ENCODE results near the gene SERPINB1.
"Not testable (repeated sequence)": the region's sequence is repeated elsewhere in the genome, so short reads cannot be mapped to it uniquely, and the experiment has no call there.

The SERPINB1 gene

GRCh38 chr6:2805031-2805430 is 36.6 kb downstream of the SERPINB1 start:
- Histone ChIP-seq H3K36me3 (ENCODE audit: control insufficient read depth, insufficient read depth, low read length) (no peaks in the 10 kb centered on the region), H3K9me3 (ENCODE audit: control insufficient read depth, insufficient read depth, low read length) (no peaks in the 10 kb centered on the region), H3K27me3 (ENCODE audit: control insufficient read depth, insufficient read depth, low read length) (no peaks in the 10 kb centered on the region), H3K9ac (ENCODE audit: low read depth, low read length) (no peak overlapping the region), H3K4me3 (ENCODE audit: low read depth, low read length) (no peak overlapping the region), H3K4me1 (ENCODE audit: control insufficient read depth, insufficient read depth, low read length) (no peaks in the 10 kb centered on the region)

DNA sequence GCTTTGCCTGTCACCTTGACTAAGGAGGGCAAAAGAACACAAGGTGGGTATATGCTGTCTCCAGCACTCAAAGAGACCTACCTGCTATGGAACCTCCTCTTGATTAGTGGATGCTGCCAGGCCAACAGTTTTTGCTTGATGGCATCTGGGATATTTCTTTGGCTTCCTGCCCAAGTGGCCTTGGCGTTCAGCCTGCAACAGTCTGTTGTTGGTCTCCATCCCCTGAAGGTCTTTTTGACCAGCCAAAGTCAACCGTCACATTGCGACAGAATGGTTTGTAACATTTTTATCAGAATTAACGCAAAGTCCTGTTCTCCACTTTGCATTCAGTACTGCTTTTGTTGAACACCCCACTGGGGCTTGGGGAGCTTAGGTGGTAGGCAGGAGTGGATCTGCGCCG is 37.1 kb downstream of the SERPINB1 start:
- Histone ChIP-seq H3K27me3 (ENCODE audit: control insufficient read depth, insufficient read depth, low read length) (no peaks in the 10 kb centered on the region), H3K9ac (ENCODE audit: low read depth, low read length) (no peak overlapping the region), H3K4me3 (ENCODE audit: low read depth, low read length) (no peak overlapping the region), H3K4me1 (ENCODE audit: control insufficient read depth, insufficient read depth, low read length) (no peaks in the 10 kb centered on the region), H3K9me3 (ENCODE audit: control insufficient read depth, insufficient read depth, low read length) (no peaks in the 10 kb centered on the region), H3K36me3 (ENCODE audit: control insufficient read depth, insufficient read depth, low read length) (no peaks in the 10 kb centered on the region)

GRCh38 chr6:2803731-2804429 is 37.8 kb downstream of the SERPINB1 start:
- no peak overlapping the region for H3K9ac ChIP-seq (ENCODE audit: low read depth, low read length)
- H3K36me3 ChIP-seq (ENCODE audit: control insufficient read depth, insufficient read depth, low read length): no peaks in the 10 kb centered on the region
- H3K27me3 ChIP-seq (ENCODE audit: control insufficient read depth, insufficient read depth, low read length): no peaks in the 10 kb centered on the region
- H3K4me3 ChIP-seq (ENCODE audit: low read depth, low read length): no peak overlapping the region
- no peaks in the 10 kb centered on the region for H3K9me3 ChIP-seq (ENCODE audit: control insufficient read depth, insufficient read depth, low read length)
- H3K4me1 ChIP-seq (ENCODE audit: control insufficient read depth, insufficient read depth, low read length): no peaks in the 10 kb centered on the region

DNA sequence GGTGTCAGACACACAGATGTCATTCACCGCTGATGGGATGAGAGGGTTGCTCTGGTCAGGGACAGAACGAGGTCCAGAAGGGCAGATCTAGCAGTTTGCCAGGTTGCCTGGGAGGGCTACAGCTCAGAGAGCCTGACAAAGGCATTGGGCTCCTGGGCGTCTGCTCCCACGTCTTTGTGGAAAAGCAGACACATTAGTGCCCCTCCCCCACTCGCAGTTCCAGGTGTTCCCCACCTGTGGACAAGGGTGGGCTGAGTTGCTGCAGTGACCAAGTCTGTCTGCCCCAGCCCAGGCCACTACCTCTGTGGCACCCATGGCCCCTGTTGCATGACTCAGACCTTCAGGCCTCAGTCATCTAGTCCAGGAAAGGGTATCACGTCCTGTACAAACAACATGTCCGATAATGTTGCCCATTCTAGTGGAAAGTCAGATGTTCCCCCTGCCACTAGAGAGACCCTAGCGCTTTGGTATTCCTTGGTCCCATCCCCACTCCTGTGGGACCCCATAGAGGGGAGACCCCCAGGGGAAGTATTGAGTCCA is 39.1 kb downstream of the SERPINB1 start:
- H3K9me3 ChIP-seq (ENCODE audit: control insufficient read depth, insufficient read depth, low read length): no peaks in the 10 kb centered on the region
- H3K27me3 ChIP-seq (ENCODE audit: control insufficient read depth, insufficient read depth, low read length): no peaks in the 10 kb centered on the region
- no peak overlapping the region for H3K9ac ChIP-seq (ENCODE audit: low read depth, low read length)
- H3K4me3 ChIP-seq (ENCODE audit: low read depth, low read length): no peak overlapping the region
- H3K4me1 ChIP-seq (ENCODE audit: control insufficient read depth, insufficient read depth, low read length): peaks cover 2% of the 10 kb centered on the region
- H3K36me3 ChIP-seq (ENCODE audit: control insufficient read depth, insufficient read depth, low read length): no peaks in the 10 kb centered on the region

GRCh38 chr6:2801687-2802086 is 40.0 kb downstream of the SERPINB1 start:
- not testable (repeated sequence) for H3K4me3 ChIP-seq (ENCODE audit: low read depth, low read length); H3K36me3 ChIP-seq (ENCODE audit: control insufficient read depth, insufficient read depth, low read length); H3K4me1 ChIP-seq (ENCODE audit: control insufficient read depth, insufficient read depth, low read length); H3K9me3 ChIP-seq (ENCODE audit: control insufficient read depth, insufficient read depth, low read length); H3K9ac ChIP-seq (ENCODE audit: low read depth, low read length); H3K27me3 ChIP-seq (ENCODE audit: control insufficient read depth, insufficient read depth, low read length)

DNA sequence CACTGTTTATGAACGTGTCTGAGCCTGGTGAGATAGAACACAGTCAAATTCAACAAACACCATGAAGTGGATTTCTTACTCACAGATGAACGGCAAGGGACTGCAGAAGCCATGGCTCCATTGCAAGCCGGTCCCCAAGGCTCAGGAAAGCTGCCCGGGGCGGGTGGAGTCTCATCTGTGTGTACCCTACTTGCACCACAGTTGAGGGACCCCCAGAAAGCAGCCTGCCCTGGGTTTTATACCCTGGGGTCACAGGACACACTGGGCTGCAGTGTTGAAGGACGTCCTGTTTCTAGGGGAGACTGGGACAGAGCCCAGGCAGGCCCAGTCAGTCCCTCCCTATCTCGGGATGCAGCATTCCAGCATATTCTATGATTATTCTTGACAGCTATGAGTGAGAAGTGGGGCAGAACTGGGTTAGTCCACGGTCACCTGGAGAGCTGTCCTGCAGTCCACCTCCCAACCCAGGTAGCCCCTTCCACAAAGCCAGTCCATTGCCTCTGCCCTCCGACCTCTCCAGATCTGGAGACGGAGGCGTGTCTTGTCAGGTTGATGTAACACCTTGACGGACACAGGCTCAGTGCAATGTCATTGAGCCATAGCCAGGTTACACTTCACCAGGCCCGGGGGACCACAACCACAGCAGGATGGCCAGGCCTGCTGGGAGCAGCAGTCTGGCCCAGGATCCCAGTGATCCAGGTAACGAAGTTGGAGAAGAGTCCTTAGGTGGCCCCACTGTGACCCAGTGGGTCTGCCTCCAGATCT is 40.9 kb downstream of the SERPINB1 start:
- no peaks in the 10 kb centered on the region for H3K9me3 ChIP-seq (ENCODE audit: control insufficient read depth, insufficient read depth, low read length)
- no peak overlapping the region for H3K9ac ChIP-seq (ENCODE audit: low read depth, low read length)
- no peaks in the 10 kb centered on the region for H3K36me3 ChIP-seq (ENCODE audit: control insufficient read depth, insufficient read depth, low read length)
- H3K27me3 ChIP-seq (ENCODE audit: control insufficient read depth, insufficient read depth, low read length): no peaks in the 10 kb centered on the region
- no peak overlapping the region for H3K4me3 ChIP-seq (ENCODE audit: low read depth, low read length)
- peaks cover 2% of the 10 kb centered on the region for H3K4me1 ChIP-seq (ENCODE audit: control insufficient read depth, insufficient read depth, low read length)

- Histone ChIP-seq H3K9me3 (ENCODE audit: control insufficient read depth, insufficient read depth, low read length) (no peaks in the 10 kb centered on the region), H3K36me3 (ENCODE audit: control insufficient read depth, insufficient read depth, low read length) (no peaks in the 10 kb centered on the region), H3K4me3 (ENCODE audit: low read depth, low read length) (no peak overlapping the region), H3K9ac (ENCODE audit: low read depth, low read length) (no peak overlapping the region), H3K27me3 (ENCODE audit: control insufficient read depth, insufficient read depth, low read length) (no peaks in the 10 kb centered on the region), H3K4me1 (ENCODE audit: control insufficient read depth, insufficient read depth, low read length) (peaks cover 2% of the 10 kb centered on the region)
Observed at GRCh38 chr6:2799936-2800527, 41.6 kb downstream of the SERPINB1 start.

GRCh38 chr6:2798586-2799134 is 43.0 kb downstream of the SERPINB1 start:
- Histone ChIP-seq H3K27me3 (ENCODE audit: control insufficient read depth, insufficient read depth, low read length) (no peaks in the 10 kb centered on the region), H3K9ac (ENCODE audit: low read depth, low read length) (no peak overlapping the region), H3K9me3 (ENCODE audit: control insufficient read depth, insufficient read depth, low read length) (no peaks in the 10 kb centered on the region), H3K4me1 (ENCODE audit: control insufficient read depth, insufficient read depth, low read length) (peaks cover 2% of the 10 kb centered on the region), H3K36me3 (ENCODE audit: control insufficient read depth, insufficient read depth, low read length) (no peaks in the 10 kb centered on the region), H3K4me3 (ENCODE audit: low read depth, low read length) (no peak overlapping the region)

DNA sequence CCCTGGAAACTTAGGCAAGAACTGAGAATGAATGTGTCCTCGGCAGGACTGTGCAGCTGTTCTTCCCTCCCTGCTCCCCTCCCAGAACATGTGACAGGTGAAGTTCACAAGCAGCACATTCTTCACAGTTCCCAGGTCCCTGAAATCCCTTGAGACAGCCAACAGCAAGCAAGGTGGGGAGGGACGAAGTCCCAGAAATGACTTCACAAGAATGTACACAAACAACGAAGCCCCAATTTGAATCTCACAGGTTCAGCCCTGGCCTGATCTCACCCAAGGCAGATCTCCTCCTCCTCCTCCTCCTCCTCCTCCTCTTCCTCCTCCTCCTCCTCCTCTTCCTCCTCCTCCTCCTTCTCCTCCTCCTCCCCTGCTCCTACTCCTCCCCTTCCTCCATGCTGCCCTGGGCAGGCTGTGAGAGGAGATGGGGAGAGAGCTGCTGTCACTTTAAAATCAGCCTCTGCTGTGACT is 44.1 kb downstream of the SERPINB1 start:
- Histone ChIP-seq H3K9ac (ENCODE audit: low read depth, low read length) (no peak overlapping the region), H3K27me3 (ENCODE audit: control insufficient read depth, insufficient read depth, low read length) (no peaks in the 10 kb centered on the region), H3K4me1 (ENCODE audit: control insufficient read depth, insufficient read depth, low read length) (peaks cover 2% of the 10 kb centered on the region), H3K36me3 (ENCODE audit: control insufficient read depth, insufficient read depth, low read length) (no peaks in the 10 kb centered on the region), H3K4me3 (ENCODE audit: low read depth, low read length) (no peak overlapping the region), H3K9me3 (ENCODE audit: control insufficient read depth, insufficient read depth, low read length) (no peaks in the 10 kb centered on the region)

DNA sequence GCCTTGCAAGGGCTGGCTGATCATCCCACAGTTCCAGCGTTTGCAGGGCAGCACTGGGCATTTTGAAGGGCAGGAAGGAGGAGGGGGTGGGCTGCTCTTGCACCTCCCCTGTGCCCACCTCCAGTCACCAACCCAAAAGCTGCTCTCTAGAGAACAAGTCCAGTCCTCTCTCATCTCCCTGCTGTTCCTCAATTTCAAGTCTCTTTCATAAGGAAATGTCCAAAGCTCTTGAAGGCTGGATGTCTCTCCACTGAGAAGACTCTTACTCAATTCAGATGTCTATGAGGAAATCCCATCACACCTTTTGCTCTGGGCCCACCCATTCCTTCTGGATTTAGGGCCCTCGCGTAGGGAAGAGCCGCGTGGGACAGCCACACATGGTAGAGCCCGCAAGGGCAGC is 44.8 kb downstream of the SERPINB1 start:
- no peaks in the 10 kb centered on the region for H3K27me3 ChIP-seq (ENCODE audit: control insufficient read depth, insufficient read depth, low read length)
- H3K4me3 ChIP-seq (ENCODE audit: low read depth, low read length): no peak overlapping the region
- H3K36me3 ChIP-seq (ENCODE audit: control insufficient read depth, insufficient read depth, low read length): no peaks in the 10 kb centered on the region
- H3K4me1 ChIP-seq (ENCODE audit: control insufficient read depth, insufficient read depth, low read length): peaks cover 2% of the 10 kb centered on the region
- H3K9ac ChIP-seq (ENCODE audit: low read depth, low read length): no peak overlapping the region
- no peaks in the 10 kb centered on the region for H3K9me3 ChIP-seq (ENCODE audit: control insufficient read depth, insufficient read depth, low read length)

GRCh38 chr6:2795956-2796355 is 45.7 kb downstream of the SERPINB1 start:
- Histone ChIP-seq H3K27me3 (ENCODE audit: control insufficient read depth, insufficient read depth, low read length) (no peaks in the 10 kb centered on the region), H3K9ac (ENCODE audit: low read depth, low read length) (no peak overlapping the region), H3K9me3 (ENCODE audit: control insufficient read depth, insufficient read depth, low read length) (no peaks in the 10 kb centered on the region), H3K4me1 (ENCODE audit: control insufficient read depth, insufficient read depth, low read length) (peaks cover 2% of the 10 kb centered on the region), H3K36me3 (ENCODE audit: control insufficient read depth, insufficient read depth, low read length) (no peaks in the 10 kb centered on the region), H3K4me3 (ENCODE audit: low read depth, low read length) (no peak overlapping the region)

All from iPS-15b (cell line).